EL (cell line): ENCODE measurements around the gene PFN4.

Experiments used
- DNase-seq: peaks from one replicate; pipeline ENCODE4 v3.0.0-alpha.2; 2016

The PFN4 gene

DNA sequence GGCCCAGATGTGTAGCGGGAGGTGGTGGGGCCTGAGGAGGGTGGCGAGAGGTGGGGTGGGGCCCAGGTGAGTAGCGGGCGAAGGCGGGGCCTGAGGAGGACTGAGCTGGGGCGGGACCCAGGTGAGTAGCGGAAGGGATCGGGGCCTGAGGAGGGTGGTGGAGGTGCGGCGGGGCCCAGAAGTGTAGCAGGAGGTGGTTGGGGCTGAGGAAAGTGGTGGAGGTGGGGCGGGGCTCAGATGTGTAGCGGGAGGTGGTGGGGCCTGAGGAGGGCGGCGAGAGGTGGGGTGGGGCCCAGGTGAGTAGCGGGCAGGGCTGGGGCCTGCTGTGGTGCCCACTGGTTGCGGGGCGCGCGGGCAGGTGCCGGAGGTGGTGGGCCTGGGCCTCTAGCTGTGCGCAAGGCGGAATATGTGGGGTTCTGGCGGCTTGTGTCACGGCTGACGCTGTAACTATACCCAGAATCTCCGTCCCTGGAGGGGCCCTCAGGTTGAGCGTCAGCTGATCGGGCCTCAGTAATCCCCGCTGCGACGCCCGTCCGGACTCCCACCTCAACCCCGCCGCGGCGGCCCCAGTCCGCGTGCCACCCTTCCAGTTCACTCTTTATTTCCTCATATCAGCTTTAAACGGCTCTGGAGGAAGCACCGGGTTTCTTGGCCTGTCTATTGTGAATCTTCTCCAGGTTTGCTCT is 46.1 kb downstream of the PFN4 start:
- DNase-seq: peak; percentile 33

DNA sequence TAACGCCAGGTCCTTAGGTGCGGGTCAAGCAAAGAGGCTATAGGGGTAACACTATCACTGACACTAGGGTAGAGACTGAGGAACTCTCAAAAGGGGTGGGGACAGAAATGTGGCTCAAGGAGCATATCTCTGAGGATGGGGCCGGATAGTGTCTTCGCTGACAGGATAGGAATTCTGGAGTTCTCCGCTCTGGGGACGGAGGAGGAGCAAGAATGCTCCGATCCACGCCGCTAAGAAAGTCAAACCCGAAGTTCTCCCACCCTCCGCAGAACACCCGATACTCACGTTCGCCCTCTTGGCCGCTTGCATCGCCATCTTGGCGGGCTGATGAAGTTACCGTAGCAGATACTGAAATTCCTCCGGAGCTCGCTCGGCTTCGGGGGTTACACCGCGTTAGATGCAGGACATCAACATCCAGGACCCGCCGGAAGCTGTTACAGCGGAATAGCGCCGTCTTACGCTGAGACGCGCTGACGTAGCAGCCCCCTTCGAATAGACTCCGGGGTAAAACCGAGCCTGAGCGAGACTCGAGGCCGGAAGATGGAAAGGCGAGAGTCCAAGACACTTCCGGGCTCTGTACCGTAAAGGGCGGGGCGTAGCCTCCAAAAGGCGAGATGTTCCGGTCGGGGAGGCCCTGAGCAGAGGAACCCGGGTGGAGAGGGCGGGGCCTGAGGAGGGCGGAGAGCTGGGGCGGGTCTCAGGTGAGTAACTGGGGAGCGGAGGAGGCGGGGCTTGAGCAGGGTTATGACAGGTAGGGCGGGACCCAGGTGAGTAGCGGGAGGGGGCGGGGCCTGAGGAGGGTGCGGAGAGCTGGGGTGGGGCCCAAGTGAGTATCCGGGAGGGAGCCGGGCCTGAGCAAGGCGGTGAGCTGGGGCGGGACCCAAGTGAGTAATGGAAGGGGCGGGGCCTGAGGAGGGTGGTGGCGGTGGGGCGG is 47.0 kb downstream of the PFN4 start, which contains the start of gene SF3B6:
Gene SF3B6 (minus strand): TSS at position 412 of the 934 bp plus-strand sequence. CDS start 97 bp downstream, at position 315.
- peak; percentile 99 for DNase-seq

DNA sequence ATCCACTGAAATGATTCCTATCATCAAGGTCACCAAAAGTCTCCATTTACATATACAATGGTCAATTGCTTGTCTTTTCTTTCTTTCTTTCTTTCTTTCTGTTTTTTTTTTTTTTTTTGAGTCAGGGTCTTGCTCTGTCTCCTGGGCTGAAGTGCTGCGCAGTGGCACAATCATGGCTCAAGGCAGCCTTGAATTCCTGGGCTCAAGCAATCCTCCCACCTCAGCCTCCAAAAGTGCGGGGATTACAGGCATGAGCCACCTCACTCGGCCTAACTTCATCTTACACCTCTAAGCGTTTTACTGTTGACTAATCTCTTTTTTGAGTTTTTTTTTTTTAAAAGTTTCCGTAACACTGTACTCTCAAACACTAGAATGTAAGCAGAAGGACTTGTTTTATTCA is 47.9 kb downstream of the PFN4 start:
- DNase-seq: no peak

DNA sequence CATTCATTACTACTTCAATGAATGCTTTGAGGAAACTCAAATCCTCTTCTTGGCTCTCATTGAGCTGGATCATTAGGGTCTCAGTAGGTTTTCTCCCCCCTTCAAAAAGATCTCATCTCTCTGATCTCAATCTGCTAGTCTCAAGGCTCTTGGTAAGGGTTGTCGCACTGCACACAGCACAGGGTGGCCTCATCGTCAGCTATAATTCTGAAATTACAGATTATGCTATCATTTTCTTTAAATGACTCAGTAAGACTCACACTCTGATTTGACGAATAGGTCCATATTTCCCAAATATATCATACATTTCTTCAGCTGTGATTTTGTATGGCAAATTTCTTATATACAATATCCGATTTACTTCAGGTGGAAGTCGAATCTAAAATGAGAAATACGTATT is 49.3 kb downstream of the PFN4 start:
- DNase-seq: no peak

DNA sequence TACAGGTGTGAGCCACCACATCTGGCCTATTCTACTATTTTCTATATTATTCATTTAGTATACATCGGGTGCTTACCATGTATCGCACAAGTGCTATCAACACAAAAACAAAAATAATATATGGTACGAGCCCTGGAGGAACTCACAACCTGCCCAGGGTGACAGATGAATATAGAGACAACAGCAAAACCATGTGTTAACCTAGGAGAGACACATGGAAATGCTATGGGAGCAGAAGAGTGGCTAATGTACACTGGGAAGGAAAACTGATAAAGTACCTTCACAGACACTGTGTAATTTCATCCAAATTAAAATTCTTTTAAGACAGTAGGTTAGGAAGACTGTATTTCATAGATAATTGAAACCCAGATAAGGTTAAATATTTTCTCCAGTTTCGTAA is 50.9 kb downstream of the PFN4 start:
- DNase-seq: no peak

DNA sequence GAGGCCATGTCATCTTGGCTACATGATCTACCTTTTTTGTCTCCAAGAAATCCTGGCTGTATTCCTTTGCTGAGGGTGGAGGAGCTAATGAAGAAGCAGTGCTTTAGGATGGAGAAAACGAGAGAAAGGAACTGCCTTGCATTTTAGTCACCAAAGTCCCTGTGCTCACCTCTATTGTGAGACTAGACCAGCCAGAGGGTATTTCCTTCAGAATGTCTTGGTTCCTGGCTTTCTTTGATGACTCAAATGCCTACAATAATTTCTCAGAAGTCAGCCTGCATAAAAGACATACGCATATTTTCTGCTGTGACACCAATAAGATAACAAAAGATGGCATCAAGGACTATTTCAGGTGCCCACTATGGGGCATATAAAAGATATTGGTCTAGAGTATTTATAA is 57.8 kb downstream of the PFN4 start:
- no peak for DNase-seq
